HFF-Myc (cell line): ENCODE measurements around the gene CPNE5.

Experiments
- DNase-seq: peaks from one replicate; pipeline ENCODE4 v3.0.0-alpha.2; 2011; ENCODE audit warnings: low read depth; ENCODE audit errors: extremely low read depth
- H3K4me3 ChIP-seq: replicated peaks from 2 replicates; pipeline ENCODE4 v1.5.1; 2011; ENCODE audit warnings: low read depth, mild to moderate bottlenecking, control low read depth, low read length
- TF ChIP-seq, protein P1 (sequence below): IDR thresholded peaks from 2 replicates; pipeline ENCODE4 v1.5.1; 2012; ENCODE audit warnings: mild to moderate bottlenecking, low read depth, low read length, control low read depth; ENCODE audit errors: missing control alignments

CPNE5 gene

DNA sequence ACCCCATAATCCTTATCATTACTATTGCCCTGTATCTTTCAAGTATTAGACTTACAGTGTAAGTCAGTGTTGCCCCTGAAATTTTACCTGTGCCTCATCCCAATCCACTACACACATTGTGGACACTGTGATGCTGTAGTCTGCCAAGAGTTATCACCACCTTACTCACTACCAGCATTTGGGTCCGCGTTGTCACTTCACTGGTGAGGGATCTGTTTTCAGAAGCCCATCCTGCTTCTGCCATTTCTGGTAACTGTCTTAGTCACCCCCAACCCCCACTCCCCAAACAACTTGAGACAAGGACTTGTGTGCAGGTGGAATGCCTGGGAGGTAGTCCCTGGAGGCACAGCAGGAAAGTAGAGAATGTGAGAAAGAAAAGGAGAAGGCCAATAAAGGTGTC, 147.6 kb downstream of the CPNE5 start:
- DNase-seq, result no peak
- TF ChIP-seq, protein P1, sequence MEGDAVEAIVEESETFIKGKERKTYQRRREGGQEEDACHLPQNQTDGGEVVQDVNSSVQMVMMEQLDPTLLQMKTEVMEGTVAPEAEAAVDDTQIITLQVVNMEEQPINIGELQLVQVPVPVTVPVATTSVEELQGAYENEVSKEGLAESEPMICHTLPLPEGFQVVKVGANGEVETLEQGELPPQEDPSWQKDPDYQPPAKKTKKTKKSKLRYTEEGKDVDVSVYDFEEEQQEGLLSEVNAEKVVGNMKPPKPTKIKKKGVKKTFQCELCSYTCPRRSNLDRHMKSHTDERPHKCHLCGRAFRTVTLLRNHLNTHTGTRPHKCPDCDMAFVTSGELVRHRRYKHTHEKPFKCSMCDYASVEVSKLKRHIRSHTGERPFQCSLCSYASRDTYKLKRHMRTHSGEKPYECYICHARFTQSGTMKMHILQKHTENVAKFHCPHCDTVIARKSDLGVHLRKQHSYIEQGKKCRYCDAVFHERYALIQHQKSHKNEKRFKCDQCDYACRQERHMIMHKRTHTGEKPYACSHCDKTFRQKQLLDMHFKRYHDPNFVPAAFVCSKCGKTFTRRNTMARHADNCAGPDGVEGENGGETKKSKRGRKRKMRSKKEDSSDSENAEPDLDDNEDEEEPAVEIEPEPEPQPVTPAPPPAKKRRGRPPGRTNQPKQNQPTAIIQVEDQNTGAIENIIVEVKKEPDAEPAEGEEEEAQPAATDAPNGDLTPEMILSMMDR, result no peak
- no peak overlapping the region for H3K4me3 ChIP-seq

DNA sequence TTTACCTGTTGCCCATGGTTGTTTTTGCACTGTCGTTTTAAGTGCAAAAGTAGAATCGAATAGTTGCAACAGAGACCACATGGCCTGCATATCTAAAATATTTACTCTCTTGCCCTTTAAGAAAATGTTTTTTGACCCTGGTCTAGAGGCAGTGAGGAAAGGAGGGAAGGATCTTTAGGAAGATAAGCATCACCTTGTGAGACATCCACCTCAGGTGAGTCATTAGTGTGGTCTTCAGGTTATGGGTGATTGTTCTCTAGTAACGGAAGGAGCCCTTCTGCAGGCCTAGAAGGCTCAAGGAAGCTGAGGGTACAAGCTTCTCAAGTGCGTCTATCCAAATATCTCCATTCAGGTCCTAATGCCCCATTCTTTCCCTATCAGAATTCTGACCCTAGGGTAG, 148.2 kb downstream of the CPNE5 start:
- H3K4me3 ChIP-seq, result no peak overlapping the region
- TF ChIP-seq, protein P1, result no peak
- DNase-seq, result no peak
